TTC549 (cell line): Measurements from ENCODE around the gene PEPD.

Source experiments
- FAIRE-seq: peaks from 2 replicates; lab custom pipeline; 2012; peaks lifted over from hg19 to GRCh38; lab: Jason Lieb, UNC

PEPD gene

DNA sequence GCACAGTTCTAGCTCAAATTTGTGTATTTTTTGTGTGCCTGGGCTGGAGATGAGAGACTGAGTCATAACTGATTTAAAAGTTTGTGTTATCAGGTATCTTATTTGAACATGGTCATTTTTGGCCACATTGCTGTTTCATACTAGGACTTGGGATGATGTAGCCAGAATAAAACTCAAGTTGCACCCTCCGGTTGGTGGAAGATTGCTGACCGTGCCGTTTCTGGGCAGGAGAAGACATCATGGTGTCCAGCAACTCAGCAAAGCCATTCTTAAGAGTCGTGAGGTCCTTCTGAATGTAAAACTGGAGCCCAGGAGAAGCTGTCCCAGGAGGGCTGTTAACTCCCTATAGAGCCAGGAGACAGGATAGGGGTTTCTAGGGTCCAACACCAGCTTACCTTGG is 140.5 kb downstream of the PEPD start:
- FAIRE-seq: no peak

DNA sequence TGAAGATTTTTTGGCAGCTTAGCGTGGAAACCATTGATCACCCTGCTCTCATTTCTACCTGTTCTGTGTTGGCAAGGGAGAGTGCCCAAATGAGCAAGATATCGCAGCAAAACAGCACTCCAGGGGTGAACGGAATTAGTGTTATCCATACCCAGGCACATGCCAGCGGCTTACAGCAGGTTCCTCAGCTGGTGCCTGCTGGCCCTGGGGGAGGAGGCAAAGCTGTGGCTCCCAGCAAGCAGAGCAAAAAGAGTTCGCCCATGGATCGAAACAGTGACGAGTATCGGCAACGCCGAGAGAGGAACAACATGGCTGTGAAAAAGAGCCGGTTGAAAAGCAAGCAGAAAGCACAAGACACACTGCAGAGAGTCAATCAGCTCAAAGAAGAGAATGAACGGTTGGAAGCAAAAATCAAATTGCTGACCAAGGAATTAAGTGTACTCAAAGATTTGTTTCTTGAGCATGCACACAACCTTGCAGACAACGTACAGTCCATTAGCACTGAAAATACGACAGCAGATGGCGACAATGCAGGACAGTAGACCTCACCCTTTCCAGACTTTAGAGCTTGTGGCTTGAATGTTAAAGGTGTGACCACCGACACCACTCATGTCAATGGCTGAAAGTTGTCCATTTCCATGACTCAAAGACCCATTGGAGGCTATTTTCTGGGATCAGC is 142.3 kb downstream of the PEPD start:
- FAIRE-seq: no peak

DNA sequence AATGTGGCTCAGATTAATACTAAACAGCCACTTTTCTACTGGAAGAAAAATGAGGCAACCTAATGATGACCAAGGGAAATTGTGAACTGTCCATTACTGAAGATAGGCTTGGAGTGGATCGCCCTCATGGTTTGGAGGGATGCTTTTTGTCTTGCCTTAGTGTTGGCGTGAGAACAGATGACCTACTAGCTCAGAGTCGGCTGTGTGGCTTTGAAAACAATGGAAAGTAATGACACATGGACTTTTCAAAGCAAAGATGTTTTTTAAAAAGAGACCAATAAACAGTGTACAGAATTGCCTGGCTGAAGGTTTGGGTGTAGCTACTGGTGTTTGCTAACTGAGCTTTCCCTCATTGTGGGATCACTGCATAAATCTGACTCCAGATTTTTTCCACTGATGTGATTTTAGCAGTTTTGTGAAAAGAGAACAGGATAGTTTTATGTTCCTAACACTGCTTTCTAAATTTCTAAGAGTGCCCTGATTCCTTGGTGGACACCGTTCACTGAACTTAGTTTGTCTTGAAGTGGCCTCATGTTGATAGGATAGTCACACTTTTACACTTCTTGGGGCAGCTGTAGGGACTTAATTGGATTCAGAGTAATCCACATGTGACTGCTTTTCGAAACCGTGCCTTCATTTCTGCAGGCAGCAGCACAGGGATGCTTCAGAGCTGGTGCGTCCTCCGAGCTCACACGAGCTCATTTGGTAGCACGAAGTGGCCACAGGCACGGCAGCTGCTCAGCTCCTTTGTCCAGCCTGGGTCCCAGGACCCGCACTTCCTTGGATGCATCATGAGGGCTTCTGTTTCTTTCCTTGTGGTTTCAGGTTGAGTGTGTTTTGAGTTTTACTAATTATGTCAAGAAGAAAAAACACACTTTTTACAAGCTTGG is 143.8 kb downstream of the PEPD start:
- no peak for FAIRE-seq

DNA sequence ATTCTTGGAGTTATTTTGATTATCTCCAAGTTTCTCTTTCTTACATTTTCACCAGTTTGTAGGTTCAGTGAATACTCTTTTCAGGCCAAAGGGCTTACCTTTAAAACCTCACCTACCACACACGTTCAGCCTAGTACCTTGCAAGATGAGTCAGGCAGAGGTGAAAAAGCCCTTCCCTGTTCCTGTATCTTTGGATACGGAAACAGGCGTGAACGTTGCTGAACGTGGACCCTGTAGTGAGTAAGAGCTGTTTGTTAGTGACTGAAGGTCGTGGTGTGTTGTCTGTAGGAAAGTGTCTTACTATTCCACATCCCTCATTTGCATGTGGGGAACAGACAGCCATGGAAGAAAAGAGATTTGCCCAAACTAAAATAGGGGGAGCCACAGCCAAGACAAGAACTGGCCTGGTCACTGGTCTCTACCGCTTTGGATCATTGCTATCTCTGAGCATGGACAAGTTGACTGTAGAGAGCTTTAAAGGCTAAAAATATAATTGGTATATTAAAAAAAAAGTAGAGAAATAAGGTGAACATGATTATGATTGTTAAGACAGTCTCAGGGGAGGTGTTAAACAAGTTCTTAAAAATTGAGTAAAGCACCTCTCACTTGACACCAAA is 144.5 kb downstream of the PEPD start:
- no peak for FAIRE-seq

DNA sequence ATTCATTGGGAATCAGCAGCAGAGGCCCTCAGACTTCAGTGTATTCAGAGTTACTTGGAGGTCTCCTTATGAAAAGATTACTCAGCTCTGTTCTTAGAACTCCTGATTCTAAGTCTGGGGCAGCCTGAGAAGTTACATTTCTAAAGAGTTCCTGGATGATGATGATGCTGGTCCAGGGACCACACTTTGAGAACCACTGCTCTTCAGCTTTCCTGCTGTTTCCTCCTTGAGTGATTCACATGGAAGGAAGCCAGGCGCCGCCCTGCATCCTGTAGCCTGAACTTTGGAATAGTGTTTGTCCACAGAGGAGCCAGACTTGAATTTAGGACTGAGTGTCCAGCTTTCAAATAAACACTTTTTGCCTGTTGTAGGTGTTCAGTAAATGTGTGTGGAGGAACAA is 145.2 kb downstream of the PEPD start:
- no peak for FAIRE-seq

DNA sequence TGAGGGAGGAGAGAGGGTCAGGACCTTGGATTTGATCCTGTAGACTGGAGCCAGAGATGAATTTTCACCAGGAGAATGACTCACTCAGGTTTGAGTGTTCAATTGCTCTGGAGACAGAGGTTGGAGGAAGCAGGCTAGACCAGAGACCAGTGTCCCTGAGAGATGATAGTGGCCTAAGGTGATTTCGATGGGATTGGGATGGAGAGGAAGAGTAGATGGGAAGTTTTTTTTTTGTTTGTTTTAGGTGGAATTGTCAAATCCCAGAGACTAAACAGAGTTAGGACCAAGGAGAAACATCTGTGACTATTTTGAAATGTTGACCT is 145.8 kb downstream of the PEPD start:
- no peak for FAIRE-seq

DNA sequence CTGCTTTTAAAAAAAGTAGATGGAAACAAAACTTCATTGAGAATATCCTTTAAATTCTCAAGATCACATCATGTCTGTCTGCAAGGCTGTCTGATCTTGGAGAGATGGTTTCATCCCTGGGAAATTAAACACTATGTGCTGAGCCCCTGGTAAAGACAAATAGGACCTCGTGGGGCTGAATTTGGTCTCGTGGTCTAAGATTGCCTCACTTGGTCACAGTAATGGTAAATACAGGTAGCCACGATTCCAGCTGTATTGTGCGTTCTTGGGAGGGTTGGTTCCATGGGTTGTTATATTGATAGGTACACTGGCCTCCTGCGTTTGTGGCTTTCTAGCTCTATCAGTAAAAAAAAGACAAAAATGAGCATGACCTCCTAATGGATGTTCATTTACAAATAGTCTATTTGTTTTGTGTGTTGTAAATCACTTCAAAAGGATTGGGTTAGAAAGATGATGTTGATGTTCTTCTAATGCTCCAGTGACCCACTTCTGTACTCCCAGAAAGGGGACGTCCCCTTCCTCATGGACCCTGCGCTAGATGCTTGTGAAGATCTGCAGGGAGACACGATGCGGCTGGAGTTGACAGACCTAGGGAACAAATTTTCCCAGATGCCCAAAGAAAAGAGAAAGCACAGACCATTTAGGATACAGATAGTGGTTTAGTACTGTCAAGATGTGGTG is 146.3 kb downstream of the PEPD start:
- FAIRE-seq: no peak

DNA sequence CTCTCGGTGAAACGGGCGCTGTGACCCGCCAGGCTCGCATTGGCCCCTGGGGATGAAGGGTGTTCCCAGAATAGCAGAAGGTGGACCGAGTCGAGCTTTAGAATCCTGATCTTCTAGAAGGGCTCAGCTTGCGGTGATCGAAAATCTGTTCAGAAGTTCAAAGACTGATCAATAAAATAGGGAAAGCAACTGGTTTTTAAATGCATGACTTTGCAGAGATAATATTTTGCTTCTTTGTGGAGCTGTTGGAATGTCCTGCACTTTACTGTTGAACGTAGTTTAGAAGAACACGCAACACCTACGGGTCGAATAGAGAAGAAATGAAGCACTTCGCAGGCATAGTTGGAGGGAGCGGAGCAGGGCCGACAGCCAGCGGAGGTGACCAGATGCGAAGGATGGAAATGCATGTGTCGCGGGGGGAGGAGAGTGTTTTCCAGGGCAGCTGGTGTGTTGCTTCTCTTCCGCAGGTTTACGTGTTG is 147.3 kb downstream of the PEPD start:
- FAIRE-seq: no peak

DNA sequence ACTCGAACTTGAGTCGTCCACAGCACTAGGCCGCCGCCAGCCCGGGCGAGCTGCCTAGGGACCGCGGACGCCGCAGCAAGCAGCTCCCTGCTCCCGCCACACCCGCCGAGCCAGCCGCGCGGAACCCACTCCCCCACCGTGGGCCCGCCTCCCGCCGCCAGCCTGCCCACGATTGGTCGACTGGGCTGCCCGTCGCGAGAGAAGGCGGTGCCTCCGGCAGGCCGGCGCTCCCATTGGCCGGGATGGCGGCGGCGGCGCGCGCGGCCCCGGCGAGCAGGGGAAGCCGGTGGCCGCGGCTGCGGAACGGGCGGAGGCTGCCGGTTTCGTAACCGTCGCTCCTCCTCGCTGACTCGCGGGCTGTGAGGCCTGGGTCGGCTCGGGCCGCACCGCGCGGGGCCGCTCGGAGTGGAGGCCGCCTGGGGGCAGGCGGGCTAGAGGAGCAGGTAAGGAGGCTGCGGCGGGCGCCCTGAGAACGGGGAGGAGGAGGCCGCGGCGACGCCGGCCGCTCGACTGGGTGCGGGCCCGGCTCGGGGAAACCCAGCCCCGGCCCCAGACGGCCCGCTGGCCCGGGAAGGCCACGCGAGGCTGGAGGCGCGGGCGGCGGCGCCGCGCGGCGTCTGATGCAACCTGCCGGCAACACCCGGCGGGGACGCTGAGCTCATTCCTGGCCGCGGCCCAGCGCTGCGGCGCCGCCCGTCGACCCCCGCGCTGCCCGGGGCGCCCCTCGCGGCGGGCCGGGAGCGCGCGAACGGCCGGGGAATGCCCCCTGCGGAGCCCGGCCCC is 147.9 kb downstream of the PEPD start, which contains the start of gene CEBPG:
Gene CEBPG, plus strand, starts transcription at position 257 of the 783 bp plus-strand sequence. CDS start 5,531 bp downstream, outside the sequence.
- FAIRE-seq: no peak

DNA sequence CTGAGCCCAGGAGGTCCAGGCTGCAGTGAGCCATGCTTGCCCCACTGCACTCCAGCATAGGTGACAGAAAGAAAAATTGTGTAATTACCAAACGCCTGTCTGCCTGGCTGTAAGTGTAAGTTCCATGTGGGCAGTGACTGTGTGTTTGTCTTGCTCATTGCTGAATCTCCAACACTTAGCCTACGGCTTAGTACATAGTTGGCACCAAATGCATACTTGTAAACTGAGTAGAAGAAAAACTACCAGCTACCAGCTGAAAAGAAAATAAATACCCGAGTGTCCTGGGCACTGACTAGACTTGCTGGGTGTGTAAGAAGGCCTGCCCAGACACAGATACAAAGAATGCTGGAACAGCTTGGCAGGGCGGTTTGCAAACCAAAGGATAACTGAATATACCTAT is 150.8 kb downstream of the PEPD start:
- FAIRE-seq: no peak

DNA sequence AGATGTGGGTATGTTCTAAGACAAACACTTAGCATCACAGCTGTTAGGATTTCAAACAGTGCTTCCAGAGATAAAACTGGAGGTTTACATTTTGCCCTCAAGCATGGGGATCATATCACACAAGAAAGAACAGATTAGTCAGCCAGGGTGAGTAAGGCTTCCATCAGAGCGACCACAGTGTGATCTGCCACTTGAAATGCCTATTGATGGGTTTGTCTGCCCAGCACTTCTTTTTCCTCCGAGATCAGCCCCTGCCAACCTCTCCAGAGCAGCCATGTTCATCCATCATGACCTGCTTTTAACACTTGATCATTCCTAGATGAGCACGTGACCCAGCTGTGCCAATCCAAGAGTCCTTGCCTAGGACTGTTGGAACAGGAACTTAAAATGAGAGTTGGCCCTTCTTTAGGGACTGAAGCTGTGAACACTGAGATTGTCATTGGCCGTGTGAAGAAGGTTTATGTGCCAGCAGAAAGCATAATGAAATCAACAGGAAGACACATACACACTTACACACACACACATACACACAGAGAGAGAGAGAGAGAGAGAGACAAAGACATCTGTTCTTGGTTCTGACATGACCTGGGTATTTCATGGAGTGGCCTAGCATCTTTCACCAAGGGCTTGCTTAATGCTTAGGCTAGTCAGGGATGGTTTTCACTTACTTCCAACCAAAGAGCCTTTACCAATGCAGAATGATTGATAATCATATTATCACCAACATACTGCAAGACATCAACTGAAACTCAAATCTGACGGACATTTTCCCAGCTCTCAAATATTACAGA is 153.3 kb downstream of the PEPD start:
- no peak for FAIRE-seq

DNA sequence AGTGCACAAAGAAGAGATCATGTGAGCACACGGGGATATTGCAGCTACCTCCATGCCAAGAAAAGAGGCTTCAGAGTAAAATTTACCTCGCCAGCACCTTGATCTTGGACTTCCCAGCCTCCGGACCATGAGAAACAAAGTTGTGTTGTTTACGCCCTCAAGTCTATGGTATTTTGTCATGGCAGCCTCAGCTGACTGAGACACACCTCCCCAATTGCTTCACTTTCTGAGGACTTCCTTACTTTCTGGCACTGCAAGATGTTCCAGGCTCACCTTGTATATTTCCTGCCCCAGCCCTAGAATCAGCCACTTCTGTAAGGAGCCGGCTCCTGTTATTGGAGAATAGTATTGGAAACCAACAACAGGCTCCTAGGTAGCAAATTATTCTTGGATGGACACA is 154.7 kb downstream of the PEPD start:
- no peak for FAIRE-seq

DNA sequence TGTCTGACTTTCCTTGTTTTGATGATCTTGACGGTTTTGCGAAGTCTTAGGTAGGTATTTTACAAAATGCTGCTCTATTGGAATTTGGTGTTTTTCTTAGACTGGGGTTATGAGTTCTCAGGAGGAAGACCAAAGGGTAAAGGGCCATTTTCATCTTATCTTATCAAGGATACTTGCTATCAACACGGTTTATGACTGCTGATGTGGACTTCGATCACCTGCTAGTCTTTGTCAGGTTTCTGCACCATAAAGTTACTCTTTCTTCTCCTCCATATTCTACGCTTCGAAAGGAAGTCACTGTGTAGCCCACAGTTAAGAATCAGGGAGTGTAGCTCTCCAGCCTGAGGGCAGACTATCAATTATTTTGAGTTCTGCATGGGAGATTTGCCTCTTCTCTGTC is 155.5 kb downstream of the PEPD start:
- no peak for FAIRE-seq

DNA sequence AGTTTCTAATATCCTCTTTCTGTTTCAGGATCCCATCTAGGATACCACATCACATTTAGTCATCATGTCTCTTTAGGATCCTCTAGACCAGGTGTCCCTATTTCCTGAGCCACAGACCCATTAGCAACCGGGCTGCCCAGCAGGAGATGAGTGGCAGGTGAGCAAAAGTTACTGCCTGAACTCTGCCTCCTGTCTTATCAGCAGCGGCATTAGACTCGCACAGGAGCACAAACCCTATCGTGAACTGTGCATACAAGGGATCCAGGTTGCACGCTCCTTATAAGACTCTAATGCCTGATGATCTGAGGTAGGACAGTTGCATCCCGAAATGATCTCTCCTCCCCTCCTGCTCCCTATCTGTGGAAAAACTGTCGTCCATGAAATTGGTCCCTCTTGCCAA is 155.9 kb downstream of the PEPD start:
- no peak for FAIRE-seq

DNA sequence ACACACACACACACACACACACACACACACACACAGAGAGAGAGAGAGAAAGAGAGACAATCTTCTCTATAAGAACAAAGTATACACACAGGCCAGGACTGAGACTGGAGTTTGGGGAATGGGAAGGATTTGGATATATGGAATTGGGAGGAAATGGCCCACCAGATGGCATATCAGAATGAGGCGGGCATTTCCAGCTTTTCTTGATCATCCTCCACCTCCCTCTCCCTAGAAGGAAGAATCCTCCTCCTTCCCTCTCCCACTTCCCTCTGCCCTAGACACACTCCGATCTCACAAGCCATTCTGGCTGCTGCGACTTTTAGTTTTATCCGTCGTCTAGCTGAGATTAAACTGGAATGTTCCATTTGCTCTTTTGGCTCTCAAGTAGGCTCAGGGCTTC is 158.1 kb downstream of the PEPD start:
- no peak for FAIRE-seq

DNA sequence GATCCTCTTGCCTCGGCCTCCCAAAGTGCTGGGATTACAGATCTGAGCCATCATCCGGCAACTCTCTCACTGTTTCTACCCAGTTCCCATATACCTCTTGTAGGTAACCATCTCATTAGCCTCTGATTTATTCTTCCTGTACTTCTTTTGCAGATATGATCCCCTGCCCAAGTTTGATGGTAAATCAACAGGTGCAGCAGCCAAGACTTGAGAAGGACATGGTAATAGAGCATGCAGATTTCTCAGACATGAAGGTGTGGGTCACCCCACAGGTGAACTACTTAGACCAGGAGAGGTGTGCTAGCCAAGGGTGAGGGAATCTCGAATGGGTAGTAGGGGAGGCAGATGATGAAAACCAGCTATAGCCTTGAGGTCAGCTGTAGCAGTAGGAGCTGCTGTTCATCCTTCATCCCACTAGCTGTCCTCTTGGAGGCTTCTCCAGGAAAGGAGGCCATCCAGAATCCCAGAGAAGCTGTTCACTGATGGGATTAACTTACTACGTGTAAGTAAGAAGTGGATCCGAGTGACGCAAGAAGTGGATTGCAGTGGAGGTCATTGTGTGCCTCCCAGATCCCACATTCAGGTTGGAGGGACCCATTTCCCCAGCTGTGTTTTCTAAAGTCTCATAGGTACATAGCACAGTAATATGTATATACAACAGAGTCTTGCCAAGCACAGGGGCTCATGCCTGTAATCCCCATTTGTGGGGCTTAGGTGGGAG is 158.9 kb downstream of the PEPD start:
- no peak for FAIRE-seq

DNA sequence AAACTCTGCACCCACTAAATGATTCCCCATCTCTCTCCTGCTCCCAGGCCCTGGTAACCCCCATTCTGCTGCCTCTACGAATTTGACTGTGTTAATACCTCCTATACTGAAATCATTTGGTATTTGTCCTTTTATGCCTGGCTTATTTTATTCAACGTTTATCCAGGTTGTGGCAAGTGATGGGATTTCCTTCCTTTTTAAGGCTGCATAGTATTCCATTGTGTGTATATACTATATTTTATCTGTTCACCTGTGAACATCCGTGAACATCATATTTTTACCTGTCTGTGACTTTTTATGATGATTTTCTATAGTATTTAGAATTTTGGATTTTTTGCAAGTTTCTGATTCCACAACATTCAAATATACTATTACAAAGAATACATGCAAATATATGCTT is 162.0 kb downstream of the PEPD start:
- no peak for FAIRE-seq

DNA sequence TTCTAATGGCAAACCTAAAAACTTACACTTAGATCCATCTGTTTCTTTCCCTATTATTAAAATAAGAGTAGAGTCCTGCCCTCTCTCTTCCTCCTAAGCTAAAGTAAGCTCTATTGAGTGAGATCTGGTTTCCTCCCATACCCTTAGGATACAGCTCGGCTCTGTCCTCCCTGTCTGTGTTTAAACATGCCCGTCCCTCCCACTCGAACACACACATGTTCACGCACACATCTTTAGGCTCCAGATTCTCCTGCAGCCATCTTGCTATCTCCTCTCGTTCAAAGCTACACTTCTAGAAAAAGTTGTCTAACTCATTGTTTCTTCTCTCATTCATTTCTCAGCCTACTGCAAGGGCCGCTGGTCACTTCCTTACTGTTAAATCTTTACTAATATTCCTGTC is 163.2 kb downstream of the PEPD start:
- FAIRE-seq: no peak

DNA sequence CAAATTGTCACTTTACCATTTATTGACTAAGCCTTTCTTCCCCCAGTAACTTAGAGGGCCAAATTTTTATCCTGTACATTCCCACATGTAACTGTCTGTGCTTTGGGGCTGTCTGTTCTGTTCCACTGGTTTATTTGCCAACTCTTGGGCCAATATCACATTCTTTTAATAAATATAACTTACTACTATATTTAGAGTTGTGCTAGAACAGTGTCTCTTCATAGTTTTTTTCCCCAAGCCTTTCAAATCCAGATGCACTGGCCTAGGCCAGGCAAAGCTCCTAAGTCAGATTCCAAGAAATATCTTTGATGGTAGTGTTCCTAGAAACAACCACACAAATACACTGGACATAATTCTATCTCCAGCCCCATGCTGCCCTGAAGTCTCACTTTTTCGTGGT is 164.0 kb downstream of the PEPD start:
- no peak for FAIRE-seq

DNA sequence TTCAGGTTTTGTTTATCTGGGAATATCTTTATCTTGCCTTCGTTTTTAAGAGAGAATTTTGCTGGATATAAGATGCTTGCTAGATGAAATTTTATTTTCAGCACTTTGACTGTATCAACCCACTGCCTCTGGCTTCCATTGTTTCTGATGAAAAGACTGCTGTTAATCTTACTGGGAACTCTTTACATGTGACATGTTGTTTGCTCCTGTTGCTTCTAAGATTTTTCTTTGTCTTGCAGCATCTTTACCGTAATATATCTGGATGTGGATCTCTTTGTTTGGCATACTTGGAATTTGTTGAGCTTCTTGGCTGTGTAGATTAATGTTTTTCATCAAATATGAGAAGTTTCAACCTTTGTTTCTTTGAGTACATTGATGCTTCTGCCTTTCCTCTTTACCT is 166.1 kb downstream of the PEPD start:
- no peak for FAIRE-seq
